ENCODE results near the gene ABCA13.

Gene ABCA13

DNA sequence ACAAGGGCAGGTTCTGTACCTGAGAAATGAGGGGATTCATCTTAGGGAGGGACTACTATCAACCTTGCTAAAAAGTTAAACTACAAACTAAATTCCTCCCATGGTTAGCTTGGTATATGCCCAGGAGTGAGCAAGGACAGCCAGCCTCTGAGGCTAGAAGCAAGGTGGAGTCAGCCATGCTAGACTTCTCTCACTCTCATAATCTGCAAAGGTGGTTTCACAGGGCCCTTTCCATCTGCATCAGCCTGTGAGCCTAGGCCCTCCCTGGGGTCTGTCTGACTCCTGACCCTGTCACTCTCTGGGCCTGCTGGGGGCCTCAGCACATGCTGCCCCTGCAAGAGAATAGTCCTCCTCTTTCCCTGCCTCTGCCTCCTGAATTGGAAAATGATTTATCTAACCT is 66.1 kb downstream of the ABCA13 start:
- peaks cover 6% of the 10 kb centered on the region for H3K4me1 Mint-ChIP-seq (ENCODE audit: low read depth)
- no peaks in the 10 kb centered on the region for H3K36me3 Mint-ChIP-seq (ENCODE audit: low read depth)
- intact Hi-C loops (cut with micrococcal nuclease): no loop called here
- no peak overlapping the region for H3K27ac Mint-ChIP-seq
- peaks cover 15% of the 10 kb centered on the region for H3K27me3 Mint-ChIP-seq
- peaks cover 16% of the 10 kb centered on the region for H3K9me3 Mint-ChIP-seq
- H3K4me3 Mint-ChIP-seq: no peak overlapping the region

DNA sequence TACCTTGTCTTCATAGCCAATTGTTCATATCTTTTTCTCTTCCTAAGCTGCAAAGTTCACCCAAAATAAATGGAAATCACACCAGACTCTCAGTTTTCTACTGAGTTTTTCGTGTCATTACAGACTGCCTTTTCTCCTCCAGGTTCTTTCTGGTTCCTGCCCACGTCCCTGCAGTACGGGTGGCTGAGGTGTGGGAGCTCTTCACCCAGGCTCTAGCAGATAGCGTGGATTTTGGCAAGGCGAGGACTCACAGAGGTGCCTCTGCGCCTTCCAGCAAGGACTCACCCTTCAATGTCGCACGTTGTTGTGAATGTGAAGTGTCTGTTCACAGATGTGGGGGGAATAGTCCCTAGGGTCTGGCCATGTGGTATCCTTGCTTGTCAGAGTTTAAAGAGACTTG is 71.6 kb downstream of the ABCA13 start:
- no peak overlapping the region for H3K27ac Mint-ChIP-seq
- intact Hi-C loops (cut with micrococcal nuclease): loop anchor here (10.0 kb wide), 1 partner anchor 142 kb away; no protein-coding TSS in a partner anchor
- H3K36me3 Mint-ChIP-seq (ENCODE audit: low read depth): no peaks in the 10 kb centered on the region
- no peaks in the 10 kb centered on the region for H3K9me3 Mint-ChIP-seq
- H3K4me1 Mint-ChIP-seq (ENCODE audit: low read depth): peaks cover 57% of the 10 kb centered on the region
- H3K4me3 Mint-ChIP-seq: no peak overlapping the region
- H3K27me3 Mint-ChIP-seq: peaks cover 36% of the 10 kb centered on the region

DNA sequence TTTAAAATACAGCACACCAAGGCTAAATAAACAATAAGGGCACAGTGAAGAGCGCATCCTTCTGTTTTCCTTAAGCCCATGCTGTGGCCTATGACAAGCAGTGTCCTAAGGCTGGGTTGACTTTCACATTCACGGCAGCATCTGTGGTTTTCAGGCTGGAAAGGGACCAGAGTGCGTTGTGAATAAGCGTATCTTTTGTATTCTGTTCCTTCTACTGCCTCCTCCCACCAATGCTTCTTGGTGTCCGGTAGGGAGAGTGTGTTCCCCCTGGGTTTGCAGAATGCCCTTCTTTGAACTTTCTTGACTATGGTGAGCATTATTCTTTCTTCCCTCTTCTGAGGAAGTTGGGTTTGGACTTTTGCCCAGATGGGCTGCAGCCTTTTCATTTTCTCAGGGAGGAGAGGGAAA is 73.6 kb downstream of the ABCA13 start:
- H3K36me3 Mint-ChIP-seq (ENCODE audit: low read depth): no peaks in the 10 kb centered on the region
- H3K27me3 Mint-ChIP-seq: peaks cover 28% of the 10 kb centered on the region
- no peaks in the 10 kb centered on the region for H3K9me3 Mint-ChIP-seq
- no peak overlapping the region for H3K4me3 Mint-ChIP-seq
- H3K27ac Mint-ChIP-seq: no peak overlapping the region
- H3K4me1 Mint-ChIP-seq (ENCODE audit: low read depth): peaks cover 57% of the 10 kb centered on the region
- intact Hi-C loops (cut with micrococcal nuclease): loop anchor here (5.0 to 10.0 kb wide), 2 partner anchors 140 to 732 kb away; no protein-coding TSS in a partner anchor

DNA sequence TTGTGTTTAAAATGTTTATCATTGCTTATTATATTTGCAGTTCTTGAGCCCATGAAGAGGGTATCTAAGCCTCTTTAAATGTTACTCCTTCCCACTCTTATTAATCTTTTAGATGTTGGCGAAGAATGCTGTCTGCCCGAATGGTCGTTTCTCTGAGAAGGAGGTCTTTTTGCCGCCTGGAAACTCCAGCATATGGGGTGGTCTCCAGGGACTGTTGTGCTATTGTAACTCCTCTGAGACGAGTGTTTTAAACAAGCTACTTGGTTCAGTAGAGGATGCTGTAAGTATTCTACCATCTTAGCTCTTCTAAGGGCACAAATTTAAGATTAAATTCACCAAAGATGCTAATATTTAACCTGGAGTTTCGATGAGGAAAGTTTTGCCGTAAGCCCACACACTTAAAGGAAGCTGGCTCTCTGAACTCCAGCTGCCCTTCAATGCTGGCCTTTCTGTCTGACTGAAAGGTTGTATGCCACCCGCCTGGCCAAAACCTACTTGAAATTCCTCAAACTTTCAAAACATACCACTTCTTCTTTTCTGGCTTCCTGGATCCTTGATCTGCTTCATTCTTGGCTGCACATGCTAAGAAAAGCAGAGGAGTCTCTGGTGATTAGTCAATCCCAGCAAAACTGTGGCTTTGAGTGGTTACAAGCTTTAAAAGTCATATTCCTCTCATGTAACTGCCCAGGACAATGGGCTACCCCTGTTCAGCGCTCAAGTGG is 74.7 kb downstream of the ABCA13 start:
- no peaks in the 10 kb centered on the region for H3K36me3 Mint-ChIP-seq (ENCODE audit: low read depth)

DNA sequence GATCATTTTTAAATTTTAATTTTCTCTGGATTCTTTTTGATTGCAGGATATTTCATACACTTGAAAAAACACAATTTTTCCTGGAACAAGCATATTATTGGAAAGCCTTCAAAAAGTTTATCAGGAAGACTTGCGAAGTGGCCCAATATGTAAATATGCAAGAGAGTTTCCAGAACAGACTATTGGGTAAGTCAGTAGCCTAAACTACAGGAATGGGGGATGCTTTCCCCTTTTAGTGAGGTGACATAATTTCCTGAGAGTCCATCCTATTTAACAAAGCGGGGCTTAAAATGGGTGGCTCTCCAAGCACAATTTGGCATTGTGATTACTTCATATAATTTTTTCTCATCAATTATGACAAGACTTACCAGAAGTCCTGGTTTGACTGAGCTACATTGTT is 77.9 kb downstream of the ABCA13 start:
- H3K4me1 Mint-ChIP-seq (ENCODE audit: low read depth): peaks cover 46% of the 10 kb centered on the region
- H3K27me3 Mint-ChIP-seq: peaks cover 9% of the 10 kb centered on the region
- H3K9me3 Mint-ChIP-seq: no peaks in the 10 kb centered on the region
- H3K27ac Mint-ChIP-seq: no peak overlapping the region
- intact Hi-C loops (cut with micrococcal nuclease): loop anchor here (5.0 to 10.0 kb wide), 2 partner anchors 136 to 728 kb away; no protein-coding TSS in a partner anchor
- no peak overlapping the region for H3K4me3 Mint-ChIP-seq
- H3K36me3 Mint-ChIP-seq (ENCODE audit: low read depth): no peaks in the 10 kb centered on the region

More for the DNA sequence above, 74.7 kb downstream of the ABCA13 start:
- H3K27ac Mint-ChIP-seq: no peak overlapping the region
- H3K4me3 Mint-ChIP-seq: no peak overlapping the region
- peaks cover 62% of the 10 kb centered on the region for H3K4me1 Mint-ChIP-seq (ENCODE audit: low read depth)
- peaks cover 25% of the 10 kb centered on the region for H3K27me3 Mint-ChIP-seq
- intact Hi-C loops (cut with micrococcal nuclease): loop anchor here (5.0 to 10.0 kb wide), 2 partner anchors 139 to 731 kb away; no protein-coding TSS in a partner anchor
- no peaks in the 10 kb centered on the region for H3K9me3 Mint-ChIP-seq

DNA sequence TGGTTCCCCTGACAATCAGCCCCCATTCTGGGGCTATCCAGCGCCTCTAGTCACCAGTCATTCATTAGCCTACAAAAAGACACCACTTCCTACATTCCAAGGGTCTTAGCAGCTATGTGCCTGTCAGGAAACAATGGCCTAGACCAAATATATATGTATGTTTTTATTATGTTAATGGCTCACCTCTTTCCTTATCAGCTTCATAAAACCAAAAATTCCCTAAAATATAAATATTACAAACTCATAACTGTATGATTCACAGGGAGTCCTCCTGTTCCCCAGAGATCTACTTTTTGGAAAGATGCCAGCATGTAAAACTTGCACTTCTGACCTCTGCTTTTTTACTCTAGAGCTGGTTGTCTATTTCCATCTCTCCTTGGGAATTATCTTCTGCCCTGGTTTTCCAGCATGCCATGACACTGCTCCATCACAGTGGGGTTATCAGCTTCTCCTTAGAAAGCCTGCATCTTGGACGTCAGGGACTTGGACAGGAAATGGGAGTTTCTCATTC is 79.2 kb downstream of the ABCA13 start:
- H3K4me3 Mint-ChIP-seq: no peak overlapping the region
- peaks cover 42% of the 10 kb centered on the region for H3K4me1 Mint-ChIP-seq (ENCODE audit: low read depth)
- H3K27ac Mint-ChIP-seq: no peak overlapping the region
- H3K27me3 Mint-ChIP-seq: peaks cover 8% of the 10 kb centered on the region
- H3K9me3 Mint-ChIP-seq: no peaks in the 10 kb centered on the region
- H3K36me3 Mint-ChIP-seq (ENCODE audit: low read depth): no peaks in the 10 kb centered on the region
- intact Hi-C loops (cut with micrococcal nuclease): no loop called here

DNA sequence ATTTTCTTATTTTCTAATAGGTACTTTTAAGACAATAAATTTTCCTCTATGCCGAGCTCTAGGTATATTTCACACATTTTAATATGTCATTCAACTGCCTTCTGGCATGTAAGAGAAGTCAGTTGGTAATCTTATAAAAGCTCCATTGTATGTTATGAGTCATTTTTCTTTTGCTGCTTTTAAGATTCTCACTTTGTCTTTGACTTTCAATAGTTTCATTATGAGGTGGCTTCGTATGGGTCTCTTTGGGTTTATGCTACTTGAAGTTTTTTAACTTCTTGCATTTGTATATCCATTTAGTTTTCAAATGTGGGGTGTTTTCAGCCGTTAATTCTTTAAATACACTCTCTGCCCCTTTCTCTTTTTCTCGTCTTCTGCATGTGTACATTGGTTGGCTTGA is 80.5 kb downstream of the ABCA13 start:
- no peak overlapping the region for H3K4me3 Mint-ChIP-seq
- no peaks in the 10 kb centered on the region for H3K9me3 Mint-ChIP-seq
- no peaks in the 10 kb centered on the region for H3K36me3 Mint-ChIP-seq (ENCODE audit: low read depth)
- no peak overlapping the region for H3K27ac Mint-ChIP-seq
- H3K4me1 Mint-ChIP-seq (ENCODE audit: low read depth): peaks cover 38% of the 10 kb centered on the region
- H3K27me3 Mint-ChIP-seq: peaks cover 6% of the 10 kb centered on the region
- intact Hi-C loops (cut with micrococcal nuclease): no loop called here

DNA sequence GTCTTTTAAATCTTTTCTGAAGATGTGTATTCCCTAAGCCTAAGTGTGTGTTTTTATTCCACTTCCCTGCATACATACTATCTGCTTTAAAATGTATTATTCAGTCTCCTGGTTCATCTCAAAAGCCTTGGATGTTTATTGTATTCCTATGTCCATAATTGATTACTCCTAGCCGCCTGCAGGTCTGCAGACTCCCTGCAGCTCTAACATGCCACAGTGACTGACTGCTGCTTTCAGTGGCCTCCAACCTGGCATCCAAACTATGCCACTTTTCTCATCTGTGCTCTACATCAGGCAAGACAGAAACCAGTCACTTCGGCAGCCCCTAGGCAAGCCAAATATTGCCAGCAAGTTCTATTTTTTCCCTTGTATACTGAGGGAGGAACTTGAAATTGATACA is 81.7 kb downstream of the ABCA13 start:
- intact Hi-C loops (cut with micrococcal nuclease): no loop called here
- Mint-ChIP-seq H3K36me3 (ENCODE audit: low read depth) (no peaks in the 10 kb centered on the region), H3K27me3 (peaks cover 3% of the 10 kb centered on the region)

DNA sequence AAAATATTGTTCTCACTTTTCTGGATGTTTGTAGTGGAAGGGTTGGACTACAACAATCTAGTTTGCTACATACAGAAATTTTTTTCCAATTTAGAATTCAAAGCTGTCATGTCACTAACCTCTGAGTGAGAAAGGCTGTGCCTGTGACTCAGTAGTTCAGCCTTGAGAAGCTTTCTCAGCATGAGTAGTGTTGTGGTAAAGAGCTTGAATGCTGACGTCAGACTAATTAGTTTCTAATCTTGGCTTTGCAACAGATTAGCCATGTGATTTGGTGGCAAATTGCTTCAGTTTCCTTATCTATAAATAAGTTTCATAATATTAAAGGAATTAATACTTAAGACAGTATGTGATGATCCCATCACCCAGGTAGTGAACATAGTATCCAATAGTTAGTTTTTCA is 83.8 kb downstream of the ABCA13 start:
- H3K27me3 Mint-ChIP-seq: peaks cover 3% of the 10 kb centered on the region
- intact Hi-C loops (cut with micrococcal nuclease): no loop called here
- no peak overlapping the region for H3K4me3 Mint-ChIP-seq
- peaks cover 30% of the 10 kb centered on the region for H3K4me1 Mint-ChIP-seq (ENCODE audit: low read depth)
- H3K36me3 Mint-ChIP-seq (ENCODE audit: low read depth): no peaks in the 10 kb centered on the region
- no peak overlapping the region for H3K27ac Mint-ChIP-seq
- no peaks in the 10 kb centered on the region for H3K9me3 Mint-ChIP-seq

More for the DNA sequence above, 81.7 kb downstream of the ABCA13 start:
- Mint-ChIP-seq H3K4me3 (no peak overlapping the region), H3K27ac (no peak overlapping the region), H3K4me1 (ENCODE audit: low read depth) (peaks cover 30% of the 10 kb centered on the region), H3K9me3 (no peaks in the 10 kb centered on the region)

DNA sequence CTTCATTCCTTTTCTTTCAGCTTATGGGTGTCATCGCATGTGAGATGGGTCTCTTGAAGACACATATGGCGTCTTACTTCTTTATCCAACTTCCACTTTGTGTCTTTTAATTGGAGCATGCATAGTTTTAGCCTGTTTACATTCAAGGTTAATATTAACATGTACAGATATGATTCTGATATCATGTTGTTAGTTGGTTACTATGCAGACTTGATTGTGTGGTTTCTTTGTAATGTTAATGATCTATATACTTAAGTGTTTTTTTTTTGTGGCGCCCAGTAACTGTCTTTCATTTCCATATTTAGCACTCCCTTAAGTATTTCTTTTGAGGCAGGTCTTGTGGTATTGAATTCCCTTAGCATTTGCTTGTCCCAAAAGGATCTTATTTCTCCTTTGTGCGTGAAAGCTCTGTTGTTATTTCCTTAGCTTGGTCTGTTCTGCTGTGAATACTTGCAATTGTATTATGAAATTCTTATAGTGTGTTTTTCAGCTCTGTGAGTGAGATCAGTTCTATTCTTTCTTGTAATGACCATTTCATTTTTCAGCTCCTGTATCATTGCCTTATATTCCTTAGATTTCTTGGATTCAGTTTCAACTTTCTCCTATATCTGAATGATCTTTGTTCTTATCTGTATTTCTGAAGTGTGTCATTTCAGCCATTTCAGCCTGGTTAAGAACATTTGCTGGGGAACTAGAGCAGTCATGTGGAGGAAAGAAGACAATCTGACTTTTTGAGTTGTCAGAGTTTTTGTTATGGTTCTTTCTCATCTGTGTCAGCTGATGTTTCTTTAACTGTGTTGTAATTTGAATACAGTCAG is 88.4 kb downstream of the ABCA13 start:
- no peak overlapping the region for H3K27ac Mint-ChIP-seq
- H3K4me3 Mint-ChIP-seq: no peak overlapping the region
- H3K27me3 Mint-ChIP-seq: no peaks in the 10 kb centered on the region
- no peaks in the 10 kb centered on the region for H3K36me3 Mint-ChIP-seq (ENCODE audit: low read depth)
- H3K9me3 Mint-ChIP-seq: no peaks in the 10 kb centered on the region
- intact Hi-C loops (cut with micrococcal nuclease): no loop called here
- peaks cover 14% of the 10 kb centered on the region for H3K4me1 Mint-ChIP-seq (ENCODE audit: low read depth)

DNA sequence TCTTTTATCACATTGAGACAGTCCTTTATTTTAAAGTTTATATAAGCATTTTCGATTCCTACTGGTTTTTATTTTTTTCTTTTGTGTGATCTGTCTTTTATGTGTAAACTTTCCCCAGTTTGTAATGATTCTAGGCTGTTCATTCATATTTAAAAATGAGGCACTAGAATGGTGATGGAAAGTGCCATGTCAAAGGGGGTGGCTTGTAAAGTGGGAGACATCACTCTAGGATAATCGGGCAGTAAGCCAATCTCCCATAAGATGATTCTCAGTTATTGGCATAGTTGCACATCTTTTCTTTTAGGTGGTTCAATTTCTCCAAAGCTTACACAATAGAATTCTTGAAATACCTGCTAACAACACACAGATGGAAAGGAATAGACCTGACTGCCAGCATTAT is 90.4 kb downstream of the ABCA13 start:
- H3K9me3 Mint-ChIP-seq: no peaks in the 10 kb centered on the region
- no peaks in the 10 kb centered on the region for H3K27me3 Mint-ChIP-seq
- no peak overlapping the region for H3K27ac Mint-ChIP-seq
- no peak overlapping the region for H3K4me3 Mint-ChIP-seq
- H3K36me3 Mint-ChIP-seq (ENCODE audit: low read depth): no peaks in the 10 kb centered on the region
- H3K4me1 Mint-ChIP-seq (ENCODE audit: low read depth): no peaks in the 10 kb centered on the region
- intact Hi-C loops (cut with micrococcal nuclease): no loop called here

DNA sequence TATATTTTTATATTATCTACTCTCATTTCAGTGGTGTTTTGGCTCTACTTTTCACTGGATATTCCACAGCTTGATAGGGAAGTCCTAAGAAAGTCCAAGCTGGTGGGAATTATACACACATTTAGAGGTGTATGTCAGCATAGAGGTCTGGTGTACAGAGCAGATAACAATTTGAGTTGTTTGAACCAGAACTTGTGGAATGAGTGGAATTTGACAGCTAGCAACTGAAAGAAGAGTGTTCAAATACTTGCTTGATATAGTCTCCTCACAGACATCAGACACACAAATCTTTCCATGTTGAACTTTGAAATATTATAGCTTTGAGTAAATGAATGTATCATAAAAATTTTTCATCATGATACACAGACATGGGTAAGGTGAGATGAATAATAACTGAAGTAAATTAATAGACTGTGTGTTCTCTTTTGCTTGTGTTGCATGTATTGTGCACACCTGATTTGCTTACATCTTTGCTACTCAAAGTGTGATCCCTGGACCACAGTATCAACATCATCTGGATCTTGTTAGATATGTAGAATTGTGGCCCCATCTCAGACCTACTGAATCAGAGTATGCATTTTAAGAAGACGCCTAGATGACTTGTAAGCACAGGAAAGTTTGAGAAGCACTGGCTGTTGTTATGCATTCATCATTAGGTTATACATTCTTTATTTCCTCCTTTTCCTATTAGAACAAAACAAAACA is 91.5 kb downstream of the ABCA13 start:
- H3K4me3 Mint-ChIP-seq: no peak overlapping the region
- intact Hi-C loops (cut with micrococcal nuclease): no loop called here

DNA sequence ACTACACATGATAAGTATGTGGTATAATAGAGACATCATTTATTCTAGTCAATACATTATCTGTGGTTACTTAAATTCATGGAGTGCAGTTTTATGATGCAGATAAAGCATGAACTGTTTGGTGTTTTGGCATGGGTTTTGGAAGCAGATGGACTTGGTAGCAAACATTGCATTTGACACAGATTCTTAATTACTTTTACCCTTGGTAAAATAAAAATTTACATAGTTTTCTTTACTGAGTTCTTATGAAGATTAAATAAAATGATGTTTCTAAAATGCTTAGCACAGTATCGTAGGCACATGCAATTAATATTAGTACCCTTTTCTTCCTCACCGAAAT is 92.0 kb downstream of the ABCA13 start:
- intact Hi-C loops (cut with micrococcal nuclease): no loop called here
- Mint-ChIP-seq H3K9me3 (no peaks in the 10 kb centered on the region), H3K27ac (no peak overlapping the region)

More for the DNA sequence above, 91.5 kb downstream of the ABCA13 start:
- H3K9me3 Mint-ChIP-seq: no peaks in the 10 kb centered on the region
- H3K4me1 Mint-ChIP-seq (ENCODE audit: low read depth): no peaks in the 10 kb centered on the region
- no peak overlapping the region for H3K27ac Mint-ChIP-seq
- H3K36me3 Mint-ChIP-seq (ENCODE audit: low read depth): no peaks in the 10 kb centered on the region
- no peaks in the 10 kb centered on the region for H3K27me3 Mint-ChIP-seq

DNA sequence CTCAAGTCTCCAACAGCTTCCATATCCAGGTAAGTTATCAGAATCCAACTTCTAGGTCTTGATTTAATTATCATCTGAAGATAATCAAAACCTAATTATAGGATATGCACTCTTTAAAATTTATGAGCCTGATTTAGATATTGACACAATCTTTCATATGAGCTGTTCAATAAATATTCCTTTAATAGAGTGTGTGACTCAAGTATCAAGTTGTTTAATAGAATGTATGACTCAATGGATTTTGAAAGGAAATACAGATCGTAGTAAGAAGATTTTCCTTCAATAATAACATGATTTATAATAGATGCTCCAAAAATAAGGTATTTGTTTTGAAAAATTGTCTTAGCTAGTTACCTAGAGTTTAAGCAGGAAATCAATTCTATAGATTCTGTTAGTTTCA is 97.8 kb downstream of the ABCA13 start:
- H3K27ac Mint-ChIP-seq: no peak overlapping the region
- H3K27me3 Mint-ChIP-seq: no peaks in the 10 kb centered on the region
- H3K9me3 Mint-ChIP-seq: no peaks in the 10 kb centered on the region
- intact Hi-C loops (cut with micrococcal nuclease): no loop called here
- no peaks in the 10 kb centered on the region for H3K36me3 Mint-ChIP-seq (ENCODE audit: low read depth)
- no peak overlapping the region for H3K4me3 Mint-ChIP-seq
- no peaks in the 10 kb centered on the region for H3K4me1 Mint-ChIP-seq (ENCODE audit: low read depth)

More for the DNA sequence above, 92.0 kb downstream of the ABCA13 start:
- no peaks in the 10 kb centered on the region for H3K4me1 Mint-ChIP-seq (ENCODE audit: low read depth)
- no peaks in the 10 kb centered on the region for H3K27me3 Mint-ChIP-seq
- no peak overlapping the region for H3K4me3 Mint-ChIP-seq
- H3K36me3 Mint-ChIP-seq (ENCODE audit: low read depth): no peaks in the 10 kb centered on the region

Measured in dendritic cell treated with granulocyte-macrophage colony-stimulating factor and Interleukin-4, amounts not matched to agents 40 ng/mL and 50 ng/mL, for 4 days (primary cell).